ENCODE measurements around the gene TAF12. TPM values are rescaled to one million over a fixed set of nuclear protein-coding genes. Genes with fewer than 3 reads are reported as not detected.

The TAF12 gene
- total RNA-seq, 1 donor from 2014 or later = 27.4 TPM

GRCh38 chr1:28565726-28566125 is 77.1 kb downstream of the TAF12 start:
- no peak for ATAC-seq (ENCODE audit: poor library complexity)
- no peak for DNase-seq
- intact Hi-C loops (cut with DNase I) = no loop called here

- ATAC-seq (ENCODE audit: poor library complexity) (no peak), DNase-seq (no peak)
- intact Hi-C loops (cut with DNase I) = no loop called here
These were observed 77.8 kb downstream of the TAF12 start for GRCh38 chr1:28565040-28565439.

- ATAC-seq (ENCODE audit: poor library complexity) (no peak), DNase-seq (no peak)
These were observed 78.6 kb downstream of the TAF12 start for GRCh38 chr1:28564310-28564709.

GRCh38 chr1:28560886-28561285 is 82.0 kb downstream of the TAF12 start:
- ATAC-seq (ENCODE audit: poor library complexity) = no peak
- intact Hi-C loops (cut with DNase I) = no loop called here
- DNase-seq = no peak

More at GRCh38 chr1:28564310-28564709, 78.6 kb downstream of the TAF12 start:
- intact Hi-C loops (cut with DNase I) = no loop called here

Other genes starting within 250 kb of the TAF12 start
- gene RCC1, start 137.0 kb downstream of the TAF12 start, total RNA-seq = 8.1 TPM
- 11.7 TPM for gene TRNAU1AP, start 90.0 kb downstream of the TAF12 start, total RNA-seq
- 1.4 TPM for gene RAB42, start 50.8 kb downstream of the TAF12 start, total RNA-seq
- not detected for gene RNU11, start 5.5 kb upstream of the TAF12 start, total RNA-seq
- 4.9 TPM for gene GMEB1, start 25.7 kb upstream of the TAF12 start, total RNA-seq
- gene YTHDF2, start 93.9 kb upstream of the TAF12 start, total RNA-seq = 31.3 TPM
- gene OPRD1, start 169.1 kb upstream of the TAF12 start, total RNA-seq = not detected

Data from Right ventricle myocardium superior (tissue), 1 donor.